Endothelial cell (in vitro differentiated cells): ENCODE results near the gene KIAA1958. TPM values are rescaled to one million over a fixed set of nuclear protein-coding genes. Genes with fewer than 3 reads are reported as not detected.
A peak's percentile ranks its signal among the peaks of the same experiment; 100 is the strongest.

Source experiments
- DNase-seq: peaks from one replicate; pipeline ENCODE4 v3.0.0; 2021; ENCODE audit warnings: low spot score
- H3K27ac Mint-ChIP-seq: one replicate; pipeline ENCODE4 v1.8.0; 2021; ENCODE audit warnings: mixed read lengths, inconsistent platforms; ENCODE audit not compliant: unreplicated experiment
- H3K27me3 Mint-ChIP-seq: one replicate; pipeline ENCODE4 v1.8.0; 2021; ENCODE audit warnings: mild to moderate bottlenecking, moderate library complexity, mixed read lengths, inconsistent platforms; ENCODE audit not compliant: unreplicated experiment
- H3K36me3 Mint-ChIP-seq: one replicate; pipeline ENCODE4 v1.8.0; 2021; ENCODE audit warnings: mild to moderate bottlenecking, low read depth, mixed read lengths, inconsistent platforms; ENCODE audit not compliant: unreplicated experiment
- H3K4me1 Mint-ChIP-seq: one replicate; pipeline ENCODE4 v1.8.0; 2021; ENCODE audit warnings: mild to moderate bottlenecking, mixed read lengths, inconsistent platforms; ENCODE audit not compliant: unreplicated experiment
- H3K4me3 Mint-ChIP-seq: one replicate; pipeline ENCODE4 v1.8.0; 2021; ENCODE audit warnings: mild to moderate bottlenecking, mixed read lengths, inconsistent platforms; ENCODE audit not compliant: unreplicated experiment
- H3K9me3 Mint-ChIP-seq: one replicate; pipeline ENCODE4 v1.8.0; 2021; ENCODE audit warnings: mixed read lengths, inconsistent platforms; ENCODE audit not compliant: unreplicated experiment
- CTCF ChIP-seq: fragments of 200-600 bp; sonication (generic); IDR thresholded peaks from one replicate; pipeline ENCODE4 v1.5.0; 2021; ENCODE audit warnings: antibody characterized with exemption; ENCODE audit not compliant: unreplicated experiment
- total RNA-seq: library from RNA; stranded (reverse); fragmentation: NEBNext Ultra II Directional; extraction: Animal tissue kit (Norgen Biotek cat#: 25700); gene quantifications from one replicate; pipeline ENCODE4 v1.2.1, GENCODE V29; 2021; ENCODE audit not compliant: unreplicated experiment

KIAA1958 gene
- total RNA-seq, 1 donor from 2014 or later, result 15.1 TPM

GRCh38 chr9:112548836-112549595, 62.4 kb downstream of the KIAA1958 start:
- TF ChIP-seq CTCF, result no peak
- no peaks in the 10 kb centered on the region for H3K27me3 Mint-ChIP-seq
- H3K4me3 Mint-ChIP-seq, result no peak overlapping the region
- H3K36me3 Mint-ChIP-seq, result no peaks in the 10 kb centered on the region
- no peaks in the 10 kb centered on the region for H3K9me3 Mint-ChIP-seq
- H3K4me1 Mint-ChIP-seq, result peaks cover 18% of the 10 kb centered on the region
- no peak for DNase-seq
- H3K27ac Mint-ChIP-seq, result peak overlapping the region; percentile 40

- H3K4me3 Mint-ChIP-seq, result no peak overlapping the region
- H3K9me3 Mint-ChIP-seq, result no peaks in the 10 kb centered on the region
- H3K27ac Mint-ChIP-seq, result no peak overlapping the region
- peaks cover 18% of the 10 kb centered on the region for H3K4me1 Mint-ChIP-seq
- no peaks in the 10 kb centered on the region for H3K36me3 Mint-ChIP-seq
- no peaks in the 10 kb centered on the region for H3K27me3 Mint-ChIP-seq
- no peak for DNase-seq
- no peak for TF ChIP-seq CTCF
Measured at GRCh38 chr9:112550531-112550930, 63.9 kb downstream of the KIAA1958 start.

- DNase-seq, result no peak
- no peak overlapping the region for H3K4me3 Mint-ChIP-seq
- H3K27me3 Mint-ChIP-seq, result no peaks in the 10 kb centered on the region
- no peak for TF ChIP-seq CTCF
- no peaks in the 10 kb centered on the region for H3K9me3 Mint-ChIP-seq
- H3K27ac Mint-ChIP-seq, result no peak overlapping the region
- H3K36me3 Mint-ChIP-seq, result no peaks in the 10 kb centered on the region
- H3K4me1 Mint-ChIP-seq, result peaks cover 18% of the 10 kb centered on the region
Measured at GRCh38 chr9:112551641-112552040, 65.0 kb downstream of the KIAA1958 start.

- H3K4me1 Mint-ChIP-seq, result peaks cover 16% of the 10 kb centered on the region
- H3K27me3 Mint-ChIP-seq, result no peaks in the 10 kb centered on the region
- H3K9me3 Mint-ChIP-seq, result no peaks in the 10 kb centered on the region
- no peak overlapping the region for H3K4me3 Mint-ChIP-seq
- H3K27ac Mint-ChIP-seq, result no peak overlapping the region
- DNase-seq, result no peak
- TF ChIP-seq CTCF, result no peak
- H3K36me3 Mint-ChIP-seq, result no peaks in the 10 kb centered on the region
Measured at GRCh38 chr9:112552229-112553056, 65.8 kb downstream of the KIAA1958 start.
